Mucosa of rectum (tissue), 2 donors: ENCODE results near the gene MGAT4B.
"Not testable (repeated sequence)": the region's sequence is repeated elsewhere in the genome, so short reads cannot be mapped to it uniquely, and the experiment has no call there.

Source experiments
- H3K27ac ChIP-seq, 2 donors: one replicate each; pipeline ENCODE4 v1.7.0; 2013; ENCODE audit warnings: inconsistent platforms in 2 of 2, low read depth in 2 of 2, low read length in 2 of 2
- H3K27me3 ChIP-seq, 2 donors: one replicate each; pipeline ENCODE4 v1.7.0; 2013; ENCODE audit warnings: low read length in 2 of 2; ENCODE audit not compliant: control insufficient read depth in 2 of 2, insufficient read depth in 2 of 2
- H3K36me3 ChIP-seq, 2 donors: one replicate each; pipeline ENCODE4 v1.7.0; 2013; ENCODE audit warnings: low read length in 2 of 2; ENCODE audit not compliant: control insufficient read depth in 2 of 2, insufficient read depth in 2 of 2
- H3K4me1 ChIP-seq, 2 donors: one replicate each; pipeline ENCODE4 v1.7.0; 2013; ENCODE audit warnings: low read length in 2 of 2, mild to moderate bottlenecking in 1 of 2; ENCODE audit not compliant: control insufficient read depth in 2 of 2, insufficient read depth in 2 of 2
- H3K4me3 ChIP-seq, 2 donors: one replicate each; pipeline ENCODE4 v1.7.0; 2013; ENCODE audit warnings: low read length in 2 of 2
- H3K9ac ChIP-seq, 2 donors: one replicate each; pipeline ENCODE4 v1.7.0; 2013; ENCODE audit warnings: low read length in 2 of 2, low read depth in 1 of 2, mild to moderate bottlenecking in 1 of 2
- H3K9me3 ChIP-seq, 2 donors: one replicate each; pipeline ENCODE4 v1.7.0; 2013; ENCODE audit warnings: low read length in 2 of 2; ENCODE audit not compliant: control insufficient read depth in 2 of 2
- donor health status: healthy.
- donor health status: Normal muscosa, but diverticular disease.

Gene MGAT4B

GRCh38 chr5:179836225-179837019 lies 29.8 kb upstream of the MGAT4B start:
- H3K4me3 ChIP-seq: no peak overlapping the region
- H3K27ac ChIP-seq: peak overlapping the region; percentile 29 to 43
- peaks cover 0 to 8% of the 10 kb centered on the region in 2 donors for H3K4me1 ChIP-seq
- H3K9me3 ChIP-seq: no peaks in the 10 kb centered on the region
- peaks cover 59 to 67% of the 10 kb centered on the region in 2 donors for H3K36me3 ChIP-seq
- peak overlapping the region in 1 of 2 donors; percentile 26 for H3K9ac ChIP-seq
- H3K27me3 ChIP-seq: no peaks in the 10 kb centered on the region

- H3K4me1 ChIP-seq, H3K9ac ChIP-seq, H3K27ac ChIP-seq, H3K27me3 ChIP-seq, H3K9me3 ChIP-seq, H3K4me3 ChIP-seq: not testable (repeated sequence)
- peaks cover 69 to 74% of the 10 kb centered on the region in 2 donors for H3K36me3 ChIP-seq
Observed at GRCh38 chr5:179834871-179835270, 28.2 kb upstream of the MGAT4B start.

GRCh38 chr5:179834120-179834519 lies 27.5 kb upstream of the MGAT4B start:
- Histone ChIP-seq H3K9me3 (no peaks in the 10 kb centered on the region), H3K27ac (no peak overlapping the region), H3K4me3 (no peak overlapping the region), H3K9ac (no peak overlapping the region), H3K36me3 (peaks cover 69 to 76% of the 10 kb centered on the region in 2 donors), H3K4me1 (peaks cover 0 to 8% of the 10 kb centered on the region in 2 donors), H3K27me3 (no peaks in the 10 kb centered on the region)

- Histone ChIP-seq H3K27ac (no peak overlapping the region), H3K36me3 (peaks cover 73 to 79% of the 10 kb centered on the region in 2 donors), H3K27me3 (no peaks in the 10 kb centered on the region), H3K4me1 (peaks cover 0 to 8% of the 10 kb centered on the region in 2 donors), H3K9me3 (no peaks in the 10 kb centered on the region), H3K4me3 (no peak overlapping the region), H3K9ac (no peak overlapping the region)
Observed at GRCh38 chr5:179833709-179834070, 27.0 kb upstream of the MGAT4B start.

GRCh38 chr5:179833056-179833708 lies 26.5 kb upstream of the MGAT4B start:
- peaks cover 73 to 77% of the 10 kb centered on the region in 2 donors for H3K36me3 ChIP-seq
- H3K4me1 ChIP-seq: peaks cover 0 to 8% of the 10 kb centered on the region in 2 donors
- no peaks in the 10 kb centered on the region for H3K9me3 ChIP-seq
- H3K4me3 ChIP-seq: no peak overlapping the region
- H3K27me3 ChIP-seq: no peaks in the 10 kb centered on the region
- no peak overlapping the region for H3K27ac ChIP-seq
- no peak overlapping the region for H3K9ac ChIP-seq

GRCh38 chr5:179832039-179832745 lies 25.5 kb upstream of the MGAT4B start:
- Histone ChIP-seq H3K9me3 (no peaks in the 10 kb centered on the region), H3K4me1 (peaks cover 9 to 16% of the 10 kb centered on the region in 2 donors), H3K27ac (no peak overlapping the region), H3K4me3 (no peak overlapping the region), H3K27me3 (no peaks in the 10 kb centered on the region), H3K36me3 (peaks cover 66 to 73% of the 10 kb centered on the region in 2 donors), H3K9ac (no peak overlapping the region)

GRCh38 chr5:179830818-179831468 lies 24.3 kb upstream of the MGAT4B start:
- no peaks in the 10 kb centered on the region for H3K27me3 ChIP-seq
- H3K4me1 ChIP-seq: peaks cover 17 to 21% of the 10 kb centered on the region in 2 donors

GRCh38 chr5:179829732-179830435 lies 23.2 kb upstream of the MGAT4B start:
- Histone ChIP-seq H3K9ac (no peak overlapping the region), H3K4me1 (peaks cover 26 to 31% of the 10 kb centered on the region in 2 donors), H3K27ac (no peak overlapping the region), H3K27me3 (no peaks in the 10 kb centered on the region), H3K4me3 (no peak overlapping the region), H3K9me3 (no peaks in the 10 kb centered on the region), H3K36me3 (peaks cover 64 to 79% of the 10 kb centered on the region in 2 donors)

More at GRCh38 chr5:179830818-179831468, 24.3 kb upstream of the MGAT4B start:
- peaks cover 55 to 70% of the 10 kb centered on the region in 2 donors for H3K36me3 ChIP-seq
- H3K27ac ChIP-seq: no peak overlapping the region
- H3K4me3 ChIP-seq: no peak overlapping the region
- no peak overlapping the region for H3K9ac ChIP-seq
- H3K9me3 ChIP-seq: no peaks in the 10 kb centered on the region

GRCh38 chr5:179828756-179829421 lies 22.2 kb upstream of the MGAT4B start:
- H3K9me3 ChIP-seq: no peaks in the 10 kb centered on the region
- no peaks in the 10 kb centered on the region for H3K27me3 ChIP-seq
- H3K9ac ChIP-seq: no peak overlapping the region
- no peak overlapping the region for H3K4me3 ChIP-seq
- H3K27ac ChIP-seq: no peak overlapping the region
- peaks cover 36 to 41% of the 10 kb centered on the region in 2 donors for H3K4me1 ChIP-seq
- H3K36me3 ChIP-seq: peaks cover 70 to 87% of the 10 kb centered on the region in 2 donors
